Left lung (tissue), 10 donors: Measurements from ENCODE around the gene PCDHB8. TPM values are rescaled to one million over a fixed set of nuclear protein-coding genes. Genes with fewer than 3 reads are reported as not detected.
"Not testable (repeated sequence)": the region's sequence is repeated elsewhere in the genome, so short reads cannot be mapped to it uniquely, and the experiment has no call there.

Experiments
- ATAC-seq: fragments of 200-7000 bp; cut with Tn5 transposase; one replicate; pipeline ENCODE4 v1.9.1; 2020; ENCODE audit warnings: moderate library complexity
- DNase-seq, 4 donors: peaks; one replicate each; pipeline ENCODE4 v3.0.0-alpha.2; 2013 to 2020
- H3K27ac ChIP-seq, 2 donors: fragments of 200-600 bp; sonication (generic) in 1 of 2; one replicate each; pipeline versions ENCODE4 v1.5.0 to v1.8.0; 2020 to 2021
- H3K27me3 ChIP-seq, 2 donors: fragments of 200-600 bp; sonication (generic) in 1 of 2; one replicate each; pipeline versions ENCODE4 v1.5.0 to v1.8.0; 2020 to 2021
- H3K36me3 ChIP-seq, 2 donors: fragments of 200-600 bp; sonication (generic) in 1 of 2; one replicate each; pipeline versions ENCODE4 v1.5.0 to v1.8.0; 2020 to 2021
- H3K4me1 ChIP-seq, 2 donors: fragments of 200-600 bp; one replicate each; pipeline ENCODE4 v1.8.0; 2021
- H3K4me3 ChIP-seq, 2 donors: fragments of 200-600 bp; sonication (generic) in 1 of 2; one replicate each; pipeline versions ENCODE4 v1.5.0 to v1.8.0; 2020 to 2021; ENCODE audit warnings: mild to moderate bottlenecking in 1 of 2
- H3K9me3 ChIP-seq, 2 donors: fragments of 200-600 bp; sonication (generic) in 1 of 2; one replicate each; pipeline versions ENCODE4 v1.5.0 to v1.8.0; 2020 to 2021
- CTCF ChIP-seq, 2 donors: fragments of 200-600 bp; sonication (generic) in 1 of 2; IDR thresholded peaks; one replicate each; pipeline versions ENCODE4 v1.5.0 to v1.8.0; 2021; ENCODE audit warnings: antibody characterized with exemption in 2 of 2
- intact Hi-C, 2 donors: fragments of 100-400 bp; cut with DNase I; formaldehyde crosslinking; loops; one replicate each; pipeline versions ENCODE4 v1.11.2 to v1.14.2; 2022
- polyA plus RNA-seq, 6 donors: library from polyadenylated mRNA; unstranded; fragments of 120-200 nt; gene quantifications; one replicate each; pipeline ENCODE4 v1.2.1, GENCODE V29; 2013; ENCODE audit not compliant: insufficient read length in 6 of 6
- total RNA-seq, 2 donors: library from RNA; stranded (reverse); fragmentation: NEBNext Ultra II Directional; extraction: Animal tissue kit (Norgen Biotek cat#: 25700); gene quantifications; one replicate each; pipeline ENCODE4 v1.2.1, GENCODE V29; 2021
- donor health status: DM: no; HTN: yes; CAD: no.
- donor health status: DM: no; HTN: no; CAD: no.

PCDHB8 gene
- total and polyA plus RNA-seq, 8 donors = 0.72 to 3.7 (median 2.4) TPM

GRCh38 chr5:141182248-141182647, 4.7 kb downstream of the PCDHB8 start, which contains the start of gene PCDHB16:
TSS of gene PCDHB16 (plus strand) at chr5:141182387. CDS start at chr5:141182560, 173 bp downstream.
- DNase-seq (peak in 2 of 4 donors; percentile 36 to 58), ATAC-seq (no peak)
- Histone ChIP-seq H3K4me1 (no peaks in the 10 kb centered on the region), H3K27ac (no peak within 1 kb of the TSS), H3K4me3 (no peak within 1 kb of the TSS), H3K36me3 (no peaks in the 10 kb centered on the region), H3K27me3 (peaks cover 0 to 50% of the 10 kb centered on the region in 2 donors), H3K9me3 (peaks cover 0 to 53% of the 10 kb centered on the region in 2 donors)
- intact Hi-C loops = no loop called here
- no peak for TF ChIP-seq CTCF (IDR thresholded peaks at IDR 0.05)

DNA sequence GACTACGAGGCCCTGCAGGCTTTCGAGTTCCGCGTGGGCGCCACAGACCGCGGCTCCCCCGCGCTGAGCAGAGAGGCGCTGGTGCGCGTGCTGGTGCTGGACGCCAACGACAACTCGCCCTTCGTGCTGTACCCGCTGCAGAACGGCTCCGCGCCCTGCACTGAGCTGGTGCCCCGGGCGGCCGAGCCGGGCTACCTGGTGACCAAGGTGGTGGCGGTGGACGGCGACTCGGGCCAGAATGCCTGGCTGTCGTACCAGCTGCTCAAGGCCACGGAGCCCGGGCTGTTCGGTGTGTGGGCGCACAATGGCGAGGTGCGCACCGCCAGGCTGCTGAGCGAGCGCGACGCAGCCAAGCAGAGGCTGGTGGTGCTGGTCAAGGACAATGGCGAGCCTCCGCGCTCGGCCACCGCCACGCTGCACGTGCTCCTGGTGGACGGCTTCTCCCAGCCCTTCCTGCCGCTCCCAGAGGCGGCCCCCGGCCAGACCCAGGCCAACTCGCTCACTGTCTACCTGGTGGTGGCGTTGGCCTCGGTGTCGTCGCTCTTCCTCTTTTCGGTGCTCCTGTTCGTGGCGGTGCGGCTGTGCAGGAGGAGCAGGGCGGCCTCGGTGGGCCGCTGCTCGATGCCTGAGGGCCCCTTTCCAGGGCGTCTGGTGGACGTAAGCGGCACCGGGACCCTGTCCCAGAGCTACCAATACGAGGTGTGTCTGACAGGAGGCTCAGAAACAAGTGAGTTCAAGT, 6.7 kb downstream of the PCDHB8 start:
- intact Hi-C loops, H3K27ac ChIP-seq, ATAC-seq, DNase-seq, H3K4me1 ChIP-seq, H3K4me3 ChIP-seq, H3K36me3 ChIP-seq: not testable (repeated sequence)
- H3K9me3 ChIP-seq = peaks cover 0 to 44% of the 10 kb centered on the region in 2 donors
- H3K27me3 ChIP-seq = peaks cover 0 to 46% of the 10 kb centered on the region in 2 donors

GRCh38 chr5:141186897-141187512, 9.4 kb downstream of the PCDHB8 start, which contains the start of gene PCDHB9:
TSS of gene PCDHB9 (plus strand) at chr5:141187161. CDS start at chr5:141187319, 158 bp downstream.
- Histone ChIP-seq H3K27me3 (peaks cover 3 to 47% of the 10 kb centered on the region in 2 donors), H3K36me3 (no peaks in the 10 kb centered on the region), H3K4me3 (no peak within 1 kb of the TSS), H3K9me3 (peaks cover 0 to 63% of the 10 kb centered on the region in 2 donors), H3K27ac (no peak within 1 kb of the TSS), H3K4me1 (no peaks in the 10 kb centered on the region)
- TF ChIP-seq CTCF (IDR thresholded peaks at IDR 0.05) = no peak
- intact Hi-C loops = no loop called here
- peak in 1 of 4 donors; percentile 24 for DNase-seq
- ATAC-seq = no peak

DNA sequence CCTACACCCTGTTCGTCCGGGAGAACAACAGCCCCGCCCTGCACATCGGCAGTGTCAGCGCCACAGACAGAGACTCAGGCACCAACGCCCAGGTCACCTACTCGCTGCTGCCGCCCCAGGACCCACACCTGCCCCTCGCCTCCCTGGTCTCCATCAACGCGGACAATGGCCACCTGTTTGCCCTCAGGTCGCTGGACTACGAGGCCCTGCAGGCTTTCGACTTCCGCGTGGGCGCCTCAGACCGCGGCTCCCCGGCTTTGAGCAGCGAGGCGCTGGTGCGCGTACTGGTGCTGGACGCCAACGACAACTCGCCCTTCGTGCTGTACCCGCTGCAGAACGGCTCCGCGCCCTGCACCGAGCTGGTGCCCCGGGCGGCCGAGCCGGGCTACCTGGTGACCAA, 11.1 kb downstream of the PCDHB8 start:
- DNase-seq, H3K36me3 ChIP-seq, H3K4me1 ChIP-seq, intact Hi-C loops, ATAC-seq, H3K27ac ChIP-seq, H3K4me3 ChIP-seq: not testable (repeated sequence)
- Histone ChIP-seq H3K27me3 (peaks cover 3 to 43% of the 10 kb centered on the region in 2 donors), H3K9me3 (peaks cover 0 to 59% of the 10 kb centered on the region in 2 donors)

DNA sequence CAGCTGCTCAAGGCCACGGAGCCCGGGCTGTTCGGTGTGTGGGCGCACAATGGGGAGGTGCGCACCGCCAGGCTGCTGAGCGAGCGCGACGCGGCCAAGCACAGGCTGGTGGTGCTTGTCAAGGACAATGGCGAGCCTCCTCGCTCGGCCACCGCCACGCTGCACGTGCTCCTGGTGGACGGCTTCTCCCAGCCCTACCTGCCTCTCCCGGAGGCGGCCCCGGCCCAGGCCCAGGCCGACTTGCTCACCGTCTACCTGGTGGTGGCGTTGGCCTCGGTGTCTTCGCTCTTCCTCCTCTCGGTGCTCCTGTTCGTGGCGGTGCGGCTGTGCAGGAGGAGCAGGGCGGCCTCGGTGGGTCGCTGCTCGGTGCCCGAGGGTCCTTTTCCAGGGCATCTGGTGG, 11.5 kb downstream of the PCDHB8 start:
- H3K36me3 ChIP-seq, ATAC-seq, H3K4me1 ChIP-seq, H3K4me3 ChIP-seq, intact Hi-C loops, H3K27ac ChIP-seq: not testable (repeated sequence)
- Histone ChIP-seq H3K27me3 (peaks cover 3 to 43% of the 10 kb centered on the region in 2 donors), H3K9me3 (peaks cover 0 to 58% of the 10 kb centered on the region in 2 donors)
- peak in 1 of 4 donors; percentile 54 for DNase-seq

DNA sequence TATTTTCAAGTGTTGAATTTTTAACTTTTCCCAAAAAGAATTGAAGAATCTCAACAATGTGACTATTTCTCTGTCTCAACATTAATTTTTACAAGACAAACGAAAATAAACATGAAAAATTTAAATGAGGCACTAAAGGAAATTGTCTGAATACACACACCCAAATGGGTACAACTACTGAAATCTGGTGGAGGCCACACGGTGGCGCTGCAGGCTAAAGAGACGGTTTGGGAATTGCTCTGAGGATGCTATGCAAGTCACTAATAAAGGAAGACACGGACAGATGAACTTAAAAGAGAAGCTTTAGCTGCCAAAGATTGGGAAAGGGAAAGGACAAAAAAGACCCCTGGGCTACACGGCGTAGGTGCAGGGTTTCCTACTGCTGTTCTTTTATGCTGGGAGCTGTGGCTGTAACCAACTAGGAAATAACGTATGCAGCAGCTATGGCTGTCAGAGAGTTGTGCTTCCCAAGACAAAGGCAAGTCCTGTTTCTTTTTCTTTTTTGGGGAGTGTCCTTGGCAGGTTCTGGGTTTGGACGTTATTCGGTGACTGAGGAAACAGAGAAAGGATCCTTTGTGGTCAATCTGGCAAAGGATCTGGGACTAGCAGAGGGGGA, 14.6 kb downstream of the PCDHB8 start, which contains the start of gene PCDHB10:
TSS of gene PCDHB10 (plus strand) at position 244 of the 616 bp plus-strand sequence. CDS start at position 444, 200 bp downstream.
- DNase-seq (peak in 1 of 4 donors; percentile 29), ATAC-seq (no peak)
- no peaks in the 10 kb centered on the region for H3K36me3 ChIP-seq
- no peaks in the 10 kb centered on the region for H3K4me1 ChIP-seq
- H3K27me3 ChIP-seq = peaks cover 3 to 38% of the 10 kb centered on the region in 2 donors
- no peak within 1 kb of the TSS for H3K4me3 ChIP-seq
- intact Hi-C loops = no loop called here
- TF ChIP-seq CTCF (IDR thresholded peaks at IDR 0.05) = peak in 1 of 2 donors; percentile 13
- H3K27ac ChIP-seq = no peak within 1 kb of the TSS
- peaks cover 0 to 72% of the 10 kb centered on the region in 2 donors for H3K9me3 ChIP-seq

DNA sequence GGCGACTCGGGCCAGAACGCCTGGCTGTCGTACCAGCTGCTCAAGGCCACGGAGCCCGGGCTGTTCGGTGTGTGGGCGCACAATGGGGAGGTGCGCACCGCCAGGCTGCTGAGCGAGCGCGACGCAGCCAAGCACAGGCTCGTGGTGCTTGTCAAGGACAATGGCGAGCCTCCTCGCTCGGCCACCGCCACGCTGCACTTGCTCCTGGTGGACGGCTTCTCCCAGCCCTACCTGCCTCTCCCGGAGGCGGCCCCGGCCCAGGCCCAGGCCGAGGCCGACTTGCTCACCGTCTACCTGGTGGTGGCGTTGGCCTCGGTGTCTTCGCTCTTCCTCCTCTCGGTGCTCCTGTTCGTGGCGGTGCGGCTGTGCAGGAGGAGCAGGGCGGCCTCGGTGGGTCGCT, 16.7 kb downstream of the PCDHB8 start:
- ATAC-seq, intact Hi-C loops, H3K27ac ChIP-seq, DNase-seq, H3K36me3 ChIP-seq, H3K4me3 ChIP-seq, H3K4me1 ChIP-seq: not testable (repeated sequence)
- Histone ChIP-seq H3K27me3 (peaks cover 3 to 29% of the 10 kb centered on the region in 2 donors), H3K9me3 (peaks cover 5 to 86% of the 10 kb centered on the region in 2 donors)
